Uterus (tissue), 4 donors: ENCODE results near the gene CAMTA1. TPM values are rescaled to one million over a fixed set of nuclear protein-coding genes. Genes with fewer than 3 reads are reported as not detected.

Experiments used
- DNase-seq, 2 donors: peaks; one replicate each; pipeline ENCODE4 v3.0.0-alpha.2; 2019 to 2020
- H3K27ac ChIP-seq, 2 donors: fragments of 200-600 bp; sonication (generic); 1 replicate in 1 of 2; 2 replicates in 1 of 2; pipeline ENCODE4 v1.5.1; 2016 to 2018
- H3K27me3 ChIP-seq, 2 donors: fragments of 200-600 bp; sonication (generic); one replicate each; pipeline ENCODE4 v1.5.1; 2018 to 2019; ENCODE audit warnings: control low read depth in 1 of 2
- H3K36me3 ChIP-seq, 2 donors: fragments of 200-600 bp; sonication (generic); one replicate each; pipeline ENCODE4 v1.5.1; 2019; ENCODE audit warnings: control low read depth in 1 of 2
- H3K4me1 ChIP-seq, 2 donors: fragments of 200-600 bp; sonication (generic); one replicate each; pipeline ENCODE4 v1.5.1; 2018 to 2019; ENCODE audit warnings: control low read depth in 1 of 2
- H3K4me3 ChIP-seq, 2 donors: fragments of 200-600 bp; sonication (generic); 1 replicate in 1 of 2; 2 replicates in 1 of 2; pipeline ENCODE4 v1.5.1; 2018 to 2019; ENCODE audit warnings: mild to moderate bottlenecking in 1 of 2
- H3K9me3 ChIP-seq, 2 donors: fragments of 200-600 bp; sonication (generic); one replicate each; pipeline ENCODE4 v1.5.1; 2019; ENCODE audit warnings: control low read depth in 1 of 2
- POLR2A ChIP-seq, 2 donors: fragments of 450-650 bp; IDR thresholded peaks; one replicate each; pipeline ENCODE4 v1.6.1; 2016; ENCODE audit warnings: antibody characterized with exemption in 2 of 2, mild to moderate bottlenecking in 1 of 2, moderate library complexity in 1 of 2
- intact Hi-C: fragments of 100-400 bp; cut with DNase I; formaldehyde crosslinking; loops from one replicate; pipeline ENCODE4 v1.15.1; 2023; ENCODE audit warnings: low total_unique reads
- total RNA-seq, 4 donors: library from RNA; depleted of rRNA in 3 of 4; stranded (reverse); fragments of >200 nt in 3 of 4; gene quantifications; one replicate each; pipeline versions ENCODE4 v1.1.0 to v1.2.4, GENCODE V29; 2014 to 2023
- TF ChIP-seq, protein P1 (sequence below), 4 experiments: fragments of 200-600 bp in 2 of 4; fragments of 450-650 bp in 2 of 4; sonication (generic) in 2 of 4; IDR thresholded peaks; one replicate each; pipeline ENCODE4 v1.5.1; 2016 to 2019; ENCODE audit warnings: antibody characterized with exemption in 4 of 4, mild to moderate bottlenecking in 2 of 4, moderate library complexity in 1 of 4
- donor health status: DM: yes; HTN: yes; CAD: no.

Gene CAMTA1
- total RNA-seq, 4 donors from 2014 or later: 29.7 to 427 (median 64.8) TPM

DNA sequence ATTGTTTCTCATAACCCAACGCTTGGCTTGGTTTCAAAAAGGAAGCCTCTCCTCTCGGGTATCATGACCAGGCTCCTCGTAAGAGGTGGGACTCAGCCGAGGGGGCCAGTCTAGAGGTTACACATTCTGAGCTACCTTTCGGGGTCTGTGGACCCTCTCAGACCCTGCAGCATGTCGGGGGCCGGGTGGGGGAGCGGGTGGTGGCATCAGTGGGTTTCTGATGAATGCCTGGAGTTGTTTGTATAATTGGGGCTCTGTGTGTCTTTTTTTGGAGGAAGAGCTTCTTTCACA is 229.3 kb downstream of the CAMTA1 start:
- H3K9me3 ChIP-seq: no peaks in the 10 kb centered on the region
- no peak overlapping the region for H3K27ac ChIP-seq
- no peak for DNase-seq
- TF ChIP-seq, protein P1, sequence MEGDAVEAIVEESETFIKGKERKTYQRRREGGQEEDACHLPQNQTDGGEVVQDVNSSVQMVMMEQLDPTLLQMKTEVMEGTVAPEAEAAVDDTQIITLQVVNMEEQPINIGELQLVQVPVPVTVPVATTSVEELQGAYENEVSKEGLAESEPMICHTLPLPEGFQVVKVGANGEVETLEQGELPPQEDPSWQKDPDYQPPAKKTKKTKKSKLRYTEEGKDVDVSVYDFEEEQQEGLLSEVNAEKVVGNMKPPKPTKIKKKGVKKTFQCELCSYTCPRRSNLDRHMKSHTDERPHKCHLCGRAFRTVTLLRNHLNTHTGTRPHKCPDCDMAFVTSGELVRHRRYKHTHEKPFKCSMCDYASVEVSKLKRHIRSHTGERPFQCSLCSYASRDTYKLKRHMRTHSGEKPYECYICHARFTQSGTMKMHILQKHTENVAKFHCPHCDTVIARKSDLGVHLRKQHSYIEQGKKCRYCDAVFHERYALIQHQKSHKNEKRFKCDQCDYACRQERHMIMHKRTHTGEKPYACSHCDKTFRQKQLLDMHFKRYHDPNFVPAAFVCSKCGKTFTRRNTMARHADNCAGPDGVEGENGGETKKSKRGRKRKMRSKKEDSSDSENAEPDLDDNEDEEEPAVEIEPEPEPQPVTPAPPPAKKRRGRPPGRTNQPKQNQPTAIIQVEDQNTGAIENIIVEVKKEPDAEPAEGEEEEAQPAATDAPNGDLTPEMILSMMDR (IDR thresholded peaks at IDR 0.05): no peak
- no peak for TF ChIP-seq POLR2A (IDR thresholded peaks at IDR 0.05)
- H3K27me3 ChIP-seq: no peaks in the 10 kb centered on the region
- intact Hi-C loops: no loop called here
- no peaks in the 10 kb centered on the region for H3K4me1 ChIP-seq
- no peaks in the 10 kb centered on the region for H3K36me3 ChIP-seq
- no peak overlapping the region for H3K4me3 ChIP-seq

GRCh38 chr1:7015022-7015421 is 229.8 kb downstream of the CAMTA1 start:
- Histone ChIP-seq H3K36me3 (no peaks in the 10 kb centered on the region), H3K27ac (no peak overlapping the region), H3K27me3 (no peaks in the 10 kb centered on the region), H3K4me3 (no peak overlapping the region), H3K4me1 (no peaks in the 10 kb centered on the region), H3K9me3 (no peaks in the 10 kb centered on the region)
- DNase-seq: no peak
- TF ChIP-seq, protein P1 (IDR thresholded peaks at IDR 0.05): no peak
- no peak for TF ChIP-seq POLR2A (IDR thresholded peaks at IDR 0.05)
- intact Hi-C loops: no loop called here

GRCh38 chr1:7018351-7018750 is 233.1 kb downstream of the CAMTA1 start:
- no peak for TF ChIP-seq POLR2A (IDR thresholded peaks at IDR 0.05)
- TF ChIP-seq, protein P1 (IDR thresholded peaks at IDR 0.05): no peak
- no peak for DNase-seq
- intact Hi-C loops: no loop called here

DNA sequence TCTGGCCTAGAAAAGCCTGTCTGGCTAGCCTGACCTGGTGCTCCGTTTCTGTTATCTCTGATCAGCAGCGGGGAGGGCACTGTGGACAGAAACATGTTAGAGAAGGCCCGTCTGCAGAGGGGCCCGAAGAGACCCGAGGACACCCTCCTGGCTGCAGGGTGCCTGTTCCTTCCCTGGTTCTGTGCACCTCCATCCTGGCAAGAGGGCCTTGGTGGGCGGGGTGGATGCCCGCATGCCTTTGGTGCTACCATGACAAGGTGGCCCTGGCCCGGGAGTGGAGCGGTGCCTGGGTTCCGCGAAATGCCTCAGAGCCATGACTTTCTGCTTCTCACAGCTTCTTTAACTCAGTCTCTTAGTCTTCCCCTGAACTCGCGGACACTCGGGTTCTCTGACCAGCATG is 233.6 kb downstream of the CAMTA1 start:
- intact Hi-C loops: no loop called here
- no peaks in the 10 kb centered on the region for H3K27me3 ChIP-seq
- DNase-seq: no peak

More at GRCh38 chr1:7018351-7018750, 233.1 kb downstream of the CAMTA1 start:
- H3K4me1 ChIP-seq: no peaks in the 10 kb centered on the region
- H3K4me3 ChIP-seq: no peak overlapping the region
- H3K9me3 ChIP-seq: no peaks in the 10 kb centered on the region
- no peaks in the 10 kb centered on the region for H3K27me3 ChIP-seq
- H3K27ac ChIP-seq: no peak overlapping the region
- H3K36me3 ChIP-seq: no peaks in the 10 kb centered on the region

DNA sequence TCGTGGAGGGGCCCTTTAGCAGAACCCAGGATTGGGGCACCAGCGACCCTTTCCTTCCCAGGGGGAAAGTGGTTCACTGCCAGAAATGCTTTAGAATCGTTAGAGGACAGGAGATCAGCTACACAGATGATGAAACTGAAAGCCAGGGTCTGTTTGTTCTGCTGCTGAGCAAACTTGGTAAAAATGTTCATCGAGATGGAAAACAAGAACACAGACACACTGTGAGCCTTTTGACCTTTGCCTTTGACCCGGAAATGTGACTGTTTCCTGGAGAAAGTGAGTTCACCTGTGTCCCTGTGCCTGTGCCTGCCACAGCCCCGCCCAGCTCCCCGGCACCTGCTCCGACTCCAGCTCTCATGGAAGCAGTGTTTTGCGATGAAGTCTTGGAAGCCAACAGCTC is 234.3 kb downstream of the CAMTA1 start:
- Histone ChIP-seq H3K9me3 (no peaks in the 10 kb centered on the region), H3K27me3 (no peaks in the 10 kb centered on the region), H3K4me3 (no peak overlapping the region), H3K36me3 (no peaks in the 10 kb centered on the region), H3K27ac (no peak overlapping the region), H3K4me1 (no peaks in the 10 kb centered on the region)
- no peak for DNase-seq
- TF ChIP-seq, protein P1 (IDR thresholded peaks at IDR 0.05): no peak
- TF ChIP-seq POLR2A (IDR thresholded peaks at IDR 0.05): no peak
- intact Hi-C loops: no loop called here

More for the DNA sequence above, 233.6 kb downstream of the CAMTA1 start:
- no peak overlapping the region for H3K27ac ChIP-seq
- no peaks in the 10 kb centered on the region for H3K4me1 ChIP-seq
- H3K9me3 ChIP-seq: no peaks in the 10 kb centered on the region
- H3K4me3 ChIP-seq: no peak overlapping the region
- no peaks in the 10 kb centered on the region for H3K36me3 ChIP-seq
- TF ChIP-seq, protein P1 (IDR thresholded peaks at IDR 0.05): no peak
- TF ChIP-seq POLR2A (IDR thresholded peaks at IDR 0.05): no peak
